ENCODE data around the gene TNK2.
"Not testable (repeated sequence)": the region's sequence is repeated elsewhere in the genome, so short reads cannot be mapped to it uniquely, and the experiment has no call there.

GRCh38 chr3:195946910-195947699 is 38.8 kb upstream of the TNK2 start:
- not testable (repeated sequence) for TF ChIP-seq ZNF341 (tag by site-specific recombination; IDR thresholded peaks at IDR 0.05; ENCODE audit: low read depth); KLF1 (tag by site-specific recombination; IDR thresholded peaks at IDR 0.05)
- TF ChIP-seq, protein P1, sequence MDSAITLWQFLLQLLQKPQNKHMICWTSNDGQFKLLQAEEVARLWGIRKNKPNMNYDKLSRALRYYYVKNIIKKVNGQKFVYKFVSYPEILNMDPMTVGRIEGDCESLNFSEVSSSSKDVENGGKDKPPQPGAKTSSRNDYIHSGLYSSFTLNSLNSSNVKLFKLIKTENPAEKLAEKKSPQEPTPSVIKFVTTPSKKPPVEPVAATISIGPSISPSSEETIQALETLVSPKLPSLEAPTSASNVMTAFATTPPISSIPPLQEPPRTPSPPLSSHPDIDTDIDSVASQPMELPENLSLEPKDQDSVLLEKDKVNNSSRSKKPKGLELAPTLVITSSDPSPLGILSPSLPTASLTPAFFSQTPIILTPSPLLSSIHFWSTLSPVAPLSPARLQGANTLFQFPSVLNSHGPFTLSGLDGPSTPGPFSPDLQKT (IDR thresholded peaks at IDR 0.05; ENCODE audit: borderline replicate concordance, low read depth, low read length), result not testable (repeated sequence)

Data from HEK293 (cell line).